ENCODE measurements around the gene S100PBP. TPM values are rescaled to one million over a fixed set of nuclear protein-coding genes. Genes with fewer than 3 reads are reported as not detected.
"Not testable (repeated sequence)": the region's sequence is repeated elsewhere in the genome, so short reads cannot be mapped to it uniquely, and the experiment has no call there.

Gene S100PBP
- total RNA-seq, 1 experiment from 2014 or later: 61.1 TPM

GRCh38 chr1:32801096-32801715 is 16.2 kb upstream of the S100PBP start:
- Mint-ChIP-seq H3K4me3 (ENCODE audit: low read depth, unreplicated experiment) (no peak overlapping the region), H3K36me3 (ENCODE audit: insufficient read depth, unreplicated experiment) (peaks cover 72% of the 10 kb centered on the region), H3K4me1 (ENCODE audit: low read depth, unreplicated experiment) (no peaks in the 10 kb centered on the region), H3K9me3 (ENCODE audit: low read depth, unreplicated experiment) (no peaks in the 10 kb centered on the region), H3K27ac (ENCODE audit: unreplicated experiment) (no peak overlapping the region), H3K27me3 (ENCODE audit: unreplicated experiment) (no peaks in the 10 kb centered on the region)
- no peak for DNase-seq
- intact Hi-C loops (cut with micrococcal nuclease; ENCODE audit: unreplicated experiment): no loop called here
- CTCF ChIA-PET: no interaction called here
- BruUV-seq (replicated peaks): no TSS peak
- no peak for TF ChIP-seq CTCF (IDR thresholded peaks at IDR 0.05; ENCODE audit: unreplicated experiment)

- H3K4me1 Mint-ChIP-seq (ENCODE audit: low read depth, unreplicated experiment); H3K27ac Mint-ChIP-seq (ENCODE audit: unreplicated experiment); H3K9me3 Mint-ChIP-seq (ENCODE audit: low read depth, unreplicated experiment); H3K4me3 Mint-ChIP-seq (ENCODE audit: low read depth, unreplicated experiment); BruUV-seq (replicated peaks); CTCF ChIA-PET; DNase-seq; H3K27me3 Mint-ChIP-seq (ENCODE audit: unreplicated experiment); intact Hi-C loops (cut with micrococcal nuclease; ENCODE audit: unreplicated experiment): not testable (repeated sequence)
- peaks cover 78% of the 10 kb centered on the region for H3K36me3 Mint-ChIP-seq (ENCODE audit: insufficient read depth, unreplicated experiment)
Measured at GRCh38 chr1:32804460-32804859, 13.0 kb upstream of the S100PBP start.

- TF ChIP-seq CTCF (IDR thresholded peaks at IDR 0.05; ENCODE audit: unreplicated experiment): no peak
- intact Hi-C loops (cut with micrococcal nuclease; ENCODE audit: unreplicated experiment): no loop called here
Measured at GRCh38 chr1:32806290-32806689, 11.2 kb upstream of the S100PBP start.

GRCh38 chr1:32806910-32807523 is 10.4 kb upstream of the S100PBP start:
- DNase-seq: no peak
- CTCF ChIA-PET: no interaction called here
- no peak for TF ChIP-seq CTCF (IDR thresholded peaks at IDR 0.05; ENCODE audit: unreplicated experiment)
- no peak overlapping the region for H3K4me3 Mint-ChIP-seq (ENCODE audit: low read depth, unreplicated experiment)
- BruUV-seq (replicated peaks): no TSS peak
- intact Hi-C loops (cut with micrococcal nuclease; ENCODE audit: unreplicated experiment): no loop called here
- no peaks in the 10 kb centered on the region for H3K4me1 Mint-ChIP-seq (ENCODE audit: low read depth, unreplicated experiment)
- H3K36me3 Mint-ChIP-seq (ENCODE audit: insufficient read depth, unreplicated experiment): peaks cover 80% of the 10 kb centered on the region
- no peaks in the 10 kb centered on the region for H3K9me3 Mint-ChIP-seq (ENCODE audit: low read depth, unreplicated experiment)
- no peaks in the 10 kb centered on the region for H3K27me3 Mint-ChIP-seq (ENCODE audit: unreplicated experiment)
- no peak overlapping the region for H3K27ac Mint-ChIP-seq (ENCODE audit: unreplicated experiment)

More at GRCh38 chr1:32806290-32806689, 11.2 kb upstream of the S100PBP start:
- BruUV-seq (replicated peaks): no TSS peak
- Mint-ChIP-seq H3K27ac (ENCODE audit: unreplicated experiment) (no peak overlapping the region), H3K27me3 (ENCODE audit: unreplicated experiment) (no peaks in the 10 kb centered on the region), H3K4me1 (ENCODE audit: low read depth, unreplicated experiment) (no peaks in the 10 kb centered on the region), H3K4me3 (ENCODE audit: low read depth, unreplicated experiment) (no peak overlapping the region), H3K36me3 (ENCODE audit: insufficient read depth, unreplicated experiment) (peaks cover 82% of the 10 kb centered on the region), H3K9me3 (ENCODE audit: low read depth, unreplicated experiment) (no peaks in the 10 kb centered on the region)
- no peak for DNase-seq
- CTCF ChIA-PET: no interaction called here

- H3K36me3 Mint-ChIP-seq (ENCODE audit: insufficient read depth, unreplicated experiment): peaks cover 74% of the 10 kb centered on the region
- peaks cover 10% of the 10 kb centered on the region for H3K4me1 Mint-ChIP-seq (ENCODE audit: low read depth, unreplicated experiment)
- intact Hi-C loops (cut with micrococcal nuclease; ENCODE audit: unreplicated experiment): no loop called here
- no peak for TF ChIP-seq CTCF (IDR thresholded peaks at IDR 0.05; ENCODE audit: unreplicated experiment)
- DNase-seq: no peak
- CTCF ChIA-PET: no interaction called here
- H3K27ac Mint-ChIP-seq (ENCODE audit: unreplicated experiment): no peak overlapping the region
- BruUV-seq (replicated peaks): no TSS peak
- no peaks in the 10 kb centered on the region for H3K27me3 Mint-ChIP-seq (ENCODE audit: unreplicated experiment)
- H3K9me3 Mint-ChIP-seq (ENCODE audit: low read depth, unreplicated experiment): peaks cover 1% of the 10 kb centered on the region
- H3K4me3 Mint-ChIP-seq (ENCODE audit: low read depth, unreplicated experiment): no peak overlapping the region
Measured at GRCh38 chr1:32808580-32808979, 8.9 kb upstream of the S100PBP start.

All from Calu3 (cell line).